ENCODE results near the gene CACFD1.

CACFD1 gene

DNA sequence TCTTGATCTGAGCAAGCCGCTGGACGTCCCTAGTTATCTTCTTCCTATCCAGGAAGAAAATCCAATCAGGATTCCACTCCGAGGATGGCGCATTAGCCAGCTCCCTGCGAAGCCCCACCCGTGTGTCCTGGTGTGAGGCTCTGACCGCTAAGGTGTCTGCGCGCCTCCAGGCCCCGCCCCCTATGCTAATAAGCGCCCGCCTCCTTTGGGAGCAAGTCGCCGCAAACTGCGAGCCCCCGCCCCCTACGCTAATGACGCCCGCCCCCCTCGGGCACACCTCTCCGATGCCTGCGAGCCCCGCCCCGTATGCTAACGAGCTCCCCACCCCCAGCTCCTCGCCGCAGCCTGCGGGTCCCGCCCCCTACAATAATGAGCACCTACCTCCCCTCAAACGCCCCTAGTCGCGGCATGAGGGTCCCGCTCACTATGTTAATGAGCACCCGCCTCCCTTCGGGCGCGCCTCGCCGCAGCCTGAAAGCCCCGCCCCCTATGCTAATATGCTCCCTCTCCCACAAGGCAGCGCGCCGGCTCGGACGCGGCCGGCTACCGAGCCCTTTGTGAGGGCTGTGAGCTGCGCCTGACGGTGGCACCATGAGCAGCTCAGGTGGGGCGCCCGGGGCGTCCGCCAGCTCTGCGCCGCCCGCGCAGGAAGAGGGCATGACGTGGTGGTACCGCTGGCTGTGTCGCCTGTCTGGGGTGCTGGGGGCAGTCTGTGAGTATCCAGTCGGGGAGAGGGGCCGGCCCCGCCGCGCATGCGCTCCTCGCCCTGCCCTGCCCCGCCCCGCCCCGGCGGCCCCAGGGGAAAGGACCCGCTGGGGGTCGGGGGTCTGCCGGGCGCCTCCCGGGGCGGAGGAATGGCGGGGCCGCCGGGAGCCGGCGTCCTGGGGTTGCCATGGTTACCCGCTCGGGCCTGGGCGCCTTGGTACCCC, at the start of gene CACFD1:
CACFD1 (plus strand) TSS at position 503 of the 929 bp plus-strand sequence; CDS start at position 592, 89 bp downstream.
- DNase-seq: peak; percentile 91

GRCh38 chr9:133415170-133415569, 44.6 kb upstream of the CACFD1 start:
- no peak for DNase-seq

GRCh38 chr9:133417541-133418461, 42.0 kb upstream of the CACFD1 start, which contains the start of gene REXO4:
TSS of gene REXO4 (minus strand) at chr9:133418010. CDS start at chr9:133417844, 166 bp downstream.
- DNase-seq: peak; percentile 14

DNA sequence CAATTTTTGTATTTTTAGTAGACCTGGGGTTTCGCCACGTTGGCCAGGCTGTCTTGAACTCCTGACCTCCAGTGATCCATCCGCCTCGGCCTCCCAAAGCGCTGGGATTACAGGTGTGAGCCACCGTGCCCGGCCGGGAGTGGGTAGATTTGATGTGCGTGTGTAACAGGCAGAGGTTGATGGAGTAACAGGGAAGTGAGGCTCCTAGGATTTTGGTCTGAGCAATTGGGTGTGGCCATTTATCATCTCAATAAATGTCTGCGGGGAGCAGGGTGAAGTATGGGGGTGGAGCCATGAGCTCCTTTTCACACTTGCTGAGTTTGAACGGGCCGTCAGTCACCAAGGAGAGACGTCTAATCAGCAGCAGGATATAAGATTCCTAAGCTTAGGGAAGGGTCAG, 40.8 kb upstream of the CACFD1 start:
- no peak for DNase-seq

DNA sequence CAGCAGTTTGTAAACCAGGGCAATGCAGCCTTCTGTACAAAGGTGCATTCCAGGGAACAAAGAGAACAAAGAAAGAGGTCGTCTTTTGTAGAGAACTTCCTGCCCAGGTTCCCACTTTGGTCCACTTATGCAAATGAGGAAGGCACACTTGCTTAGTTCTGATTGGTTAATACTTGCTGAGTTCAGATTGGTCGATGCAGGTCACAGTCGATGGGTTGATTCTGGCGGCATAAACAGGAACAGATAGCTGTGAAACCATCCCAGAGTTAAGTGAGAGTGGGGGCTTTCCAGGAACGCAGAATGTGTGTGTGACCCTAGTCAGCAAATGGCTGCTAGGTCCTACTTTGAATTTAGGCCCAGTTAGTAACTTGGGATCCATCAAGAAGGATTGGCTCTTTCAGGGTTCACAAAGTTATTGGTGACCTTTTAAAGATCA, 39.4 kb upstream of the CACFD1 start:
- no peak for DNase-seq

- no peak for DNase-seq
Observed at GRCh38 chr9:133421615-133422542, 37.9 kb upstream of the CACFD1 start, which contains the start of gene ADAMTS13. TSS of gene ADAMTS13 (plus strand) at chr9:133422367. CDS start at chr9:133422444, 77 bp downstream.

DNA sequence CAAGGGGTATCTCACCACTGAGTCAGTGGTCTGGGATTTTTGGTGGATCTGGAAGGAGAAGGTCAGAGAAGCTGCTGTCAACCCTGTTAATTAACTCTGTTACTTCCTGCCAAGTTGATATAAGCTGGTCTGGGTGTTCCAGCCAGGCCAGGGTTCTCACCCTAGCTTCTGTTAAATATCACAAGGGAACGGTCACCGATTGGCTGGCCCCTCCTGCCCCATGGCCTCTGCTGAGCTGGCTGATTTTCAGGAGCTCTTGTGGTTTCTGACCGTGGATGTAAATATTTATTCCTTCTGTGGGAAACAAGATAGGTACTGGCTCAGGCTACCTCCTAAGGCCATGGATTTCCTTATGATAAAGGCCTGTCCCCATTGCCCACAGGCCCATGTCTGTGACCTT, 36.6 kb upstream of the CACFD1 start:
- DNase-seq: no peak

DNA sequence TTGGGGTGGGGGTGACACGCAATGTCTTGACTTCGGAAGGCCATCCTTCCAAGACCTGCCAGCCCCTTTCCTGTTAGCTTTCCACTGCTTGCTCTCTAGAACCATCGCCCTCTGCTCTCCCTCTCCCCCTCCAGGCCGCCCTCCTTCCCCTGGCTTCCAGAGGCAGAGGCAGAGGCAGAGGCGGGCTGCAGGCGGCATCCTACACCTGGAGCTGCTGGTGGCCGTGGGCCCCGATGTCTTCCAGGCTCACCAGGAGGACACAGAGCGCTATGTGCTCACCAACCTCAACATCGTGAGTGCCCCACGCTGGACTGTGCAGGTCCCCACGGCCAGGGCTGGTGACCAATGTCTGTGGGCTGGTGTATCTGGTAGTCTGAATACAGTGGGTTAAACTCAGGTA, 35.6 kb upstream of the CACFD1 start:
- no peak for DNase-seq

GRCh38 chr9:133425049-133425632, 34.6 kb upstream of the CACFD1 start:
- no peak for DNase-seq

- no peak for DNase-seq
Observed at GRCh38 chr9:133426011-133426410, 33.8 kb upstream of the CACFD1 start.

DNA sequence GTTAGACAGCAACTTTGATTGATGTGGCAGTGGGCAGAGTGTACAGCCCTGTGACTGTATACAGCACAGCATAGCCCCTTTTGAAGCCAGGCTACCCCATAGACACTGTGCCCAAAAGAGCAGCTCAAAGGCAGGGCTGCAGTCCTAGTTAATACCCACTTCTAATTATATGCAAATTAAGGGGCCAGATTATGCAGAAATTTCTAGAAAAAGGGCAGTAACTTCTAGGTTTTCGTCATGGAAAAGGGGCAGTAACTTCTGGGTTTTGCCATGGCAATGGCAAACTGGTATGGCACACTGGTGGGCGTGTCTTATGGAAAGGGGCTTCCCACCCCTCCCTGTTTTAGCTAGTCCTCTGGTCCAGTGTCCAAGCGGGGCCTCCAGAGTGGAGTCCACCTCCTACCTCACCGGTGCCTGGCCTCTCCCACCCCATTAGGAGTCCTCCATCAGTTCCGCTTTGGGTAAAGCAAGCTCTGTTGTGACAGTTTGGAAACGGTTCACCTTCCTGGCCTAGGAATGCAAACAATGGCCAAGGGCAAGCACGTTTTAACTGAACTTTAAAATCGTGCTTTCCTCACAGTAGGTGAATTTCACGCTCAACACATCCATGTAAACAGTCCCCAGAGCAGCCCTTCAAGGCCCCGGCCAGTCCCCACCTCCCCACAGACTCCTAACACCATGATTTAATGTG, 32.0 kb upstream of the CACFD1 start:
- DNase-seq: no peak

DNA sequence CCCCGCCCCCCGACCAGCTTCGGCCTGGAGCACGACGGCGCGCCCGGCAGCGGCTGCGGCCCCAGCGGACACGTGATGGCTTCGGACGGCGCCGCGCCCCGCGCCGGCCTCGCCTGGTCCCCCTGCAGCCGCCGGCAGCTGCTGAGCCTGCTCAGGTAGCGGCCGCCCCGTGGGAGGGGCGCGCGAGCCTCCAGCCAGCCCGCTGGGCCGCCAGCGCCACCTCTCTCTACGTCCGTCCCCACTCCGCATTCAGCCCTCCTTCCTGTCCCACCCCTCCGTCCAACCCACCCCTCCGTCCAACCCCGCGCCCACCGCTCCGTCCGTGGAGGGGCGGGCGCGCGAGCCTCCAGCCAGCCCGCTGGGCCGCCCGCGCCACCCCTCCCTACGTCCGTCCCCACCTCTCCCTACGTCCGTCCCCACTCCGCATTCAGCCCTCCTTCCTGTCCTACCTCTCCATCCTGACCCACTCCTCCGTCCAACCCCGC, 31.1 kb upstream of the CACFD1 start:
- no peak for DNase-seq

DNA sequence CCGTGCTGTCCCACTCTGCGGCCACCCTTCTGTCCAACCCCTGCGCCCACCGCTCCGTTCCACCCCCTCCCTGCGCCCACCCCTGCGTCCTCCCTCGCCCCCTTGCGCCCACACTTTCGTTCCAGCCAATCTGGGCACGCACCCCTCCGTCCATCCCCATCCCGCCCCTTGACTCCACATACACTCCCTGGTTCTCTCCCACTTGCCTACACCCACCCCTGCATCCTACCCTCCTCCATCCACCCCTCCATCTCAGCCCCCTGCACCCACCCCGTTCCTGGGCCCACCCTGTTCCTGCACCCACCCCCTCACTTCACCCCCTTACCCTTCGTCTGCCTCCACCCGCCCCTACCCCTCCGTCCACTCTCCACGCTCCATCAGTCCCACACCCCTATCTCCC, 30.6 kb upstream of the CACFD1 start:
- DNase-seq: no peak

DNA sequence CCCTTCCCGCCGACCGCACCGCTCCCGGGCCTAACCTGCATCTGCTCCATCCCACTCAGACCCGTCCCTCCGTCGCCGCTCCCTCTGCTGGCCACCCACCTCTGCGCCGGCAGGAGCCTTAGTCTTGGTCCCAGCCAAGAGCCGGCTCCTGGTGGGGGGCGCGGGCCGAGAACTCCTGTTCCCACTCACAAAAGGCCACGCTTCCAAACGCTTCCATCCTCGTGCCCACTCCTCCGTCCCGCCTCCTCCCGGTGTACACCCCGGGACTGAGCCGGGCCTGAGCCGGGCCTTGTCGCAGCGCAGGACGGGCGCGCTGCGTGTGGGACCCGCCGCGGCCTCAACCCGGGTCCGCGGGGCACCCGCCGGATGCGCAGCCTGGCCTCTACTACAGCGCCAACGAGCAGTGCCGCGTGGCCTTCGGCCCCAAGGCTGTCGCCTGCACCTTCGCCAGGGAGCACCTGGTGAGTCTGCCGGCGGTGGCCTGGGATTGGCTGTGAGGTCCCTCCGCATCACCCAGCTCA, 30.1 kb upstream of the CACFD1 start:
- DNase-seq: no peak

DNA sequence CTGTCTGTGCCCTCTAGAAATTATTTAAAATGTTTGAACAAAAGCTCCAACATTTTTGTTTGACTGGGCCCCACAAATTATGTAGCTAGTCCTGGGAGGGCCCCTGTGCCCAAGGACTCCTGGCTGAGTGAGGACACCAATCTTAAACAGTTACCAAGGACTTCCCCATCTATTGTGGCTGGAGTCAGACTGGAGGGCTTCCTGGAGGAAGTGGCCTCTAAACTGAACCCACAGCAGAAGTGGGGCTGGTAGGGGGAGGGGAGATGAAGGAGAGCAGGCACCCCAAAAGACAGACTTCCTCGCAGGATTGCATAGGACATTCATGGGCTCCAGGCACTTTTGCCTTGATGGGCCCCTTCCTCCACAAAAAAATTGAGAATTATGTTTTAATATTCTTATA, 29.5 kb upstream of the CACFD1 start:
- no peak for DNase-seq

DNA sequence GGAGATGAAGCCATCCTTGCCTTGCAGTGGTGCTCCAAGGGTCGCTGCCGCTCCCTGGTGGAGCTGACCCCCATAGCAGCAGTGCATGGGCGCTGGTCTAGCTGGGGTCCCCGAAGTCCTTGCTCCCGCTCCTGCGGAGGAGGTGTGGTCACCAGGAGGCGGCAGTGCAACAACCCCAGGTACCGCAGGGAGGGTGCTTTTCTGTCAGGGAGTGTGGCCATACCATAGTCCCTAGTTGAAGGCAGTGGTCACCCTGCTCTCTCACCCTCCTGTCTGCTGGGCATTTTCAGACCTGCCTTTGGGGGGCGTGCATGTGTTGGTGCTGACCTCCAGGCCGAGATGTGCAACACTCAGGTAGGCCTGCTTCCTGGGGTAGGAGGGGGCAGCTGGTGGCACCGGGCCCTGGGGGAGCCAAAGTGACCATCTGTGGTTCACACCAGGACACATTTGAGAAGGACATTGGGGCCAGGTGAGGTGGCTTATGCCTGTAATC, 26.4 kb upstream of the CACFD1 start:
- no peak for DNase-seq

- no peak for DNase-seq
Observed at GRCh38 chr9:133436681-133437080, 23.1 kb upstream of the CACFD1 start.

- DNase-seq: no peak
Observed at GRCh38 chr9:133437753-133438531, 21.8 kb upstream of the CACFD1 start.

DNA sequence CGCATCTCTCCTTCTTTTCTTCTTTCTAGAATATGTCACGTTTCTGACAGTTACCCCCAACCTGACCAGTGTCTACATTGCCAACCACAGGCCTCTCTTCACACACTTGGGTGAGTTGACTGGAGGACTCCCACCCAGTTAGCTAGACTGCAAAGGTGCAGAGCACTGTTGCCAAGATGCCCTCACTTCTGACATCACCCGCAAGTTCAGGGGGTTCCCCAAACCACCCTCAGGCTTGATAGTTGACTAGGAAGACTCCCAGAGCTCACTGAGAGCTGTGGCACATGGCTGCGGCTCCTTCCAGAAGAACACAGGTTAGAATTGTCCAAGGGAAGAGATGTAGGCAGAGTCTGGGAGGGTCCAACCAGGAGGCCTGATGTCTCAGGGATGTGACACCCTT, 20.4 kb upstream of the CACFD1 start:
- no peak for DNase-seq

DNA sequence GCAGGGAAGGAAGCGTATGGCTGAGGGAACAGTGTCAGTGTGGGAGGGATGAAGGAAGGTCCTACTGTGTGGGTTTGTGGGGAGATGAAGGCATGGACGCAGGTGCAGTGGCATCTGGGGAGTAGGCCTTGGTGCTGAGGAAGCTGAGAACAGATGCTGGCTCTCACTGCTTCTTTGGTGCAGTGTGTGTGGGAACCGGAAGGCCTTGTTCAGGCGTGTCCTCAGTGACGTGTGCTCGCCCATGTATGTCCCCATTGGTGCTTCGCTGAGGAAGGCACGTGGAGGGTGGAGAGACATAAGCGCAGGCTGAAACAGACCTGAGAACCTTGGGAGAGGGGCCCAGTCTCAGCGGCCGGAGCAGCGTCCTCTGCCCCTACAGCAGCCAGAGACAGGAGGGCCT, 18.9 kb upstream of the CACFD1 start:
- DNase-seq: no peak

All from NCI-H1417 treated with DMSO at 0.1 percent for 48 hours (cell line).